Left ventricle myocardium inferior (tissue), 1 donor: ENCODE data around the gene WASHC4. TPM values are rescaled to one million over a fixed set of nuclear protein-coding genes. Genes with fewer than 3 reads are reported as not detected.

Source experiments
- DNase-seq: peaks from one replicate; pipeline ENCODE4 v3.0.0-alpha.2; 2020
- H3K27ac ChIP-seq: fragments of 200-600 bp; replicated peaks from 2 replicates; pipeline ENCODE4 v1.8.0; 2021
- H3K27me3 ChIP-seq: fragments of 200-600 bp; 2 replicates; pipeline ENCODE4 v1.8.0; 2021; ENCODE audit warnings: low read depth
- H3K36me3 ChIP-seq: fragments of 200-600 bp; 2 replicates; pipeline ENCODE4 v1.8.0; 2021
- H3K4me1 ChIP-seq: fragments of 200-600 bp; 2 replicates; pipeline ENCODE4 v1.8.0; 2021
- H3K4me3 ChIP-seq: fragments of 200-600 bp; 2 replicates; pipeline ENCODE4 v1.8.0; 2021; ENCODE audit warnings: mild to moderate bottlenecking, moderate library complexity
- H3K9me3 ChIP-seq: fragments of 200-600 bp; replicated peaks from 2 replicates; pipeline ENCODE4 v1.8.0; 2021
- intact Hi-C: fragments of 100-400 bp; cut with micrococcal nuclease; formaldehyde crosslinking; loops from one replicate; pipeline ENCODE4 v1.11.0; 2022
- total RNA-seq: library from RNA; stranded (reverse); fragmentation: NEBNext Ultra II Directional; extraction: Animal tissue kit (Norgen Biotek cat#: 25700); gene quantifications from one replicate; pipeline ENCODE4 v1.2.1, GENCODE V29; 2021
- TF ChIP-seq, protein P1 (sequence below): fragments of 200-600 bp; IDR thresholded peaks from 2 replicates; pipeline ENCODE4 v1.8.0; 2021; ENCODE audit warnings: antibody characterized with exemption, mild to moderate bottlenecking, borderline replicate concordance
- donor health status: DM: no; HTN: yes; CAD: no; lungs with severe emphysema.

WASHC4 gene
- total RNA-seq, 1 donor from 2014 or later: 23.5 TPM

DNA sequence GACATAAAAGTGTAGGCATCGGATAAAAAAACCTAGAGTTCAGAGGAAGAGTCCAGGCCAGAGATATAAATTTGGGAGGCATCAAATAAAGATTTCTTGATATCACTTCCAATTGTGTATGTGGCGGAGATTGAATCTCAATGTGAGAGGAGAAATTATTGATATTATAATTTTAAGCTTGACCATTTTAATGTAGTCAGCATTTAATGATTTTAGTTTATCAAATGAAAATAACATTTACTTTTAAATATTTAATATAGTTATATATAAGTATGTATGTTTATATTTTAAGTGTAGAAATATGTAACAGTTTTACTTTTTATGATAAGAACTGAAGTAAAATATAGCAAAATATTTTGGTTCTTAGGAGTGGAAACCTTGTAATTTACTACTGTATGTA lies 48.7 kb downstream of the WASHC4 start:
- Histone ChIP-seq H3K4me1 (no peaks in the 10 kb centered on the region), H3K9me3 (no peaks in the 10 kb centered on the region), H3K27me3 (no peaks in the 10 kb centered on the region), H3K4me3 (no peak overlapping the region), H3K27ac (no peak overlapping the region), H3K36me3 (peaks cover 89% of the 10 kb centered on the region)
- intact Hi-C loops: no loop called here
- DNase-seq: no peak
- TF ChIP-seq, protein P1, sequence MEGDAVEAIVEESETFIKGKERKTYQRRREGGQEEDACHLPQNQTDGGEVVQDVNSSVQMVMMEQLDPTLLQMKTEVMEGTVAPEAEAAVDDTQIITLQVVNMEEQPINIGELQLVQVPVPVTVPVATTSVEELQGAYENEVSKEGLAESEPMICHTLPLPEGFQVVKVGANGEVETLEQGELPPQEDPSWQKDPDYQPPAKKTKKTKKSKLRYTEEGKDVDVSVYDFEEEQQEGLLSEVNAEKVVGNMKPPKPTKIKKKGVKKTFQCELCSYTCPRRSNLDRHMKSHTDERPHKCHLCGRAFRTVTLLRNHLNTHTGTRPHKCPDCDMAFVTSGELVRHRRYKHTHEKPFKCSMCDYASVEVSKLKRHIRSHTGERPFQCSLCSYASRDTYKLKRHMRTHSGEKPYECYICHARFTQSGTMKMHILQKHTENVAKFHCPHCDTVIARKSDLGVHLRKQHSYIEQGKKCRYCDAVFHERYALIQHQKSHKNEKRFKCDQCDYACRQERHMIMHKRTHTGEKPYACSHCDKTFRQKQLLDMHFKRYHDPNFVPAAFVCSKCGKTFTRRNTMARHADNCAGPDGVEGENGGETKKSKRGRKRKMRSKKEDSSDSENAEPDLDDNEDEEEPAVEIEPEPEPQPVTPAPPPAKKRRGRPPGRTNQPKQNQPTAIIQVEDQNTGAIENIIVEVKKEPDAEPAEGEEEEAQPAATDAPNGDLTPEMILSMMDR: no peak

DNA sequence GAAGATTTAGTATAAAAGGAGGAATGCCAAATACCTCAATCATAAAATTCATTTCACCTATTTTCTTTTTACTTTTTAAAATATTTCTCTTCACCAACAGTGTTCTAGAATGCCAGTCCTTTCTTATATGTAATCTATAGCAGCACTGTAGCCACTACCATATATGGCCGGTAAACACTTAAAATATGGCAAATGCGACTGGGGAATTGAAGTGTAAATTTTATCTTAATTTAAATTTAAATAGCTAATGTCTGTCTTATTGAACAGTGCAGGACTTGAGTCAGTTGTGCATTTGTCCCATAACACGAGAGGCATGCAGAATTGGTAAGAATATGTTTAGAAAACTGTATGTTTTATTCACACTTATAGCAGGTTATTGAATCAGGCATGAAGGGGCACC lies 50.1 kb downstream of the WASHC4 start:
- H3K4me3 ChIP-seq: no peak overlapping the region
- TF ChIP-seq, protein P1: no peak
- no peaks in the 10 kb centered on the region for H3K9me3 ChIP-seq
- peaks cover 87% of the 10 kb centered on the region for H3K36me3 ChIP-seq
- no peaks in the 10 kb centered on the region for H3K4me1 ChIP-seq
- no peak overlapping the region for H3K27ac ChIP-seq
- no peaks in the 10 kb centered on the region for H3K27me3 ChIP-seq
- intact Hi-C loops: no loop called here
- DNase-seq: no peak

DNA sequence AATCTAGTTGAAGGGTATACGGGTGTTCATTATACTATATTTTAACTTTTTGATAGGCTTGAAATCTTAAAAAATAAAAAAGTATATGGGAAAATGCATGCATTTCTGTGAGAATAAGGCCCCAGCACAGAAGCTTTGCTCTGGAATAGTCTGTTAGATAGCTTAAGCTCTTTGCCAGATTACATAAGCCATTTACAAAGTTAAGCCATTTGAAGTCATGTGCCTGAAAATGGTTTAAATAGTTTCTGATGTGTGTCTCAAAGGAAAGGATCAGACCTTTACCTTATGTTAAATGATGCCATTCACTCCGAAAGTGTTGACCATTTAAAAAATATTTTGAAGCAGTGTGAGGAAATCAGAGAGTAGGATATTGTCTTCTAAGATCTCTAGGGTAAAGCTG lies 51.3 kb downstream of the WASHC4 start:
- no peak for DNase-seq
- H3K27me3 ChIP-seq: no peaks in the 10 kb centered on the region
- H3K4me3 ChIP-seq: no peak overlapping the region
- intact Hi-C loops: no loop called here
- H3K36me3 ChIP-seq: peaks cover 87% of the 10 kb centered on the region
- no peaks in the 10 kb centered on the region for H3K9me3 ChIP-seq
- TF ChIP-seq, protein P1: no peak
- H3K4me1 ChIP-seq: no peaks in the 10 kb centered on the region
- no peak overlapping the region for H3K27ac ChIP-seq

DNA sequence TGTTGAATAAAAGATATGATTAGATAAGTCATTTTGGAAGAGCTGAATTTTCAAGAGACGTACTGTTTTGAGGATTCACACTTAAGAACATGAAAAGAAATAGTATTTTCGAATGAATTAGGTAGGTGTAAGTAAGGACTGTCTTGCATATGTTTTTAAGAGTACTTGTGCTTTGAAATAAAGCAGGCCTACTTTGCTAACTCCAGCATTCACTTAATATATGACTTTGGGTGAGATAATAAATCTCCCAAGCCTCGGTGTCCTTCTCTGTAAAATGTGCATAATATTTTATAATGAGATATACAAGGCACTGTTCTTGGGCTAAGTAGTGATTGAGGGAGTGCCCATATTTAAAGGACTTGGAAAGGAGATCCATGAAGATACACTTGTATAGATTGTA lies 54.6 kb downstream of the WASHC4 start:
- Histone ChIP-seq H3K4me3 (no peak overlapping the region), H3K27ac (no peak overlapping the region), H3K9me3 (no peaks in the 10 kb centered on the region), H3K4me1 (no peaks in the 10 kb centered on the region), H3K27me3 (no peaks in the 10 kb centered on the region), H3K36me3 (peaks cover 96% of the 10 kb centered on the region)
- TF ChIP-seq, protein P1: no peak
- intact Hi-C loops: no loop called here
- no peak for DNase-seq

DNA sequence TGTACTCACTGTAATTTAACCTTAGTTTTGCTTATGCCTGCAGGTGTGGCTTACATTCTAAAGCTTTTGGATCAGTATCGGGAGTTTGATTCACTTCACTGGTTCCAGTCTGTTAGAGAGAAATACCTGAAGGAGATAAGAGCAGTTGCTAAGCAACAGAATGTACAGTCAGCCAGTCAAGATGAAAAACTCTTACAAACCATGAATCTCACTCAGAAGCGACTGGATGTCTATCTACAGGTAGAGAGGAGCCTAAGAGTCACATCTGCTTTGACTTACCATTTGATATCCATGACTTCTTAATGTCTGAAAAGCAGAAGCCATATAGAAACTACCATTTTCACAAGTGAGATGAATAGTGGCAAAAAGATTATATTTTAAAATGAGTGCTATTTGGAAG lies 56.5 kb downstream of the WASHC4 start:
- no peak overlapping the region for H3K4me3 ChIP-seq
- DNase-seq: no peak
- peaks cover 96% of the 10 kb centered on the region for H3K36me3 ChIP-seq
- H3K27me3 ChIP-seq: no peaks in the 10 kb centered on the region
- H3K9me3 ChIP-seq: no peaks in the 10 kb centered on the region
- TF ChIP-seq, protein P1: no peak
- H3K4me1 ChIP-seq: no peaks in the 10 kb centered on the region
- intact Hi-C loops: no loop called here
- H3K27ac ChIP-seq: no peak overlapping the region

DNA sequence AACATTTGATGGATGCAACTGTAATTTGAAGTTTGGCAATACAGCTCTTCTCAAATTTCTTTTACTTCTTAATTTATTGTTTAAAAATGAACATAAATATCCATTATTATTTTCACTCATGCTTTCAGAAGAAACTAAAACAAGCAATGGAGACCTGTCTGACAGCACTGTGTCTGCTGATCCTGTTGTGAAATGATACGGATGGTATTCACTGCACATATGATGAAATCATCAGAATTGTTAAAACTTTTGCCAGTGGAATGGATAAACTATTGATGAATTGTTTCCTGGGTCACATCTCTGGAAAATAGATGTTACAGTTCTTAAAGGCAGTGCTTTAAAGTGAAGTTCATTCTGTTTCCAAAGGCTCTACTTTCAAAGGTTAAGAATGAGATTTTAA lies 59.2 kb downstream of the WASHC4 start:
- Histone ChIP-seq H3K27me3 (no peaks in the 10 kb centered on the region), H3K4me1 (no peaks in the 10 kb centered on the region), H3K27ac (no peak overlapping the region), H3K9me3 (no peaks in the 10 kb centered on the region), H3K36me3 (peaks cover 84% of the 10 kb centered on the region), H3K4me3 (no peak overlapping the region)
- TF ChIP-seq, protein P1: no peak
- DNase-seq: no peak
- intact Hi-C loops: no loop called here
